ENCODE measurements around the gene SECISBP2L.

SECISBP2L gene

GRCh38 chr15:48992096-48992495, 54.1 kb downstream of the SECISBP2L start:
- no peak for DNase-seq (ENCODE audit: extremely low spot score)
- POLR2A ChIA-PET: interaction anchor here (1.3 kb wide), 1 partner anchor 21 kb away, joined by 3 read pairs; no protein-coding TSS in a partner anchor
- CTCF ChIA-PET: no interaction called here
- no peak for TF ChIP-seq ELF4 (IDR thresholded peaks at IDR 0.05)

GRCh38 chr15:48989170-48989569, 57.1 kb downstream of the SECISBP2L start:
- POLR2A ChIA-PET: no interaction called here
- CTCF ChIA-PET: no interaction called here
- no peak for DNase-seq (ENCODE audit: extremely low spot score)
- TF ChIP-seq LEF1 (IDR thresholded peaks at IDR 0.05; ENCODE audit: borderline replicate concordance): no peak
- no peak for TF ChIP-seq TARDBP (IDR thresholded peaks at IDR 0.05)
- no peak for TF ChIP-seq PKNOX1 (IDR thresholded peaks at IDR 0.05)
- TF ChIP-seq FOXA1 (IDR thresholded peaks at IDR 0.05): no peak
- TF ChIP-seq ZNF384 (IDR thresholded peaks at IDR 0.05): no peak

GRCh38 chr15:48987142-48987541, 59.1 kb downstream of the SECISBP2L start:
- CTCF ChIA-PET: interaction anchor here (2.8 kb wide), 1 partner anchor 12 kb away, joined by 13 read pairs; no protein-coding TSS in a partner anchor
- TF ChIP-seq ZNF384 (IDR thresholded peaks at IDR 0.05): no peak
- no peak for TF ChIP-seq ARNT (IDR thresholded peaks at IDR 0.05)
- no peak for TF ChIP-seq NFRKB (IDR thresholded peaks at IDR 0.05)
- no peak for TF ChIP-seq TARDBP (IDR thresholded peaks at IDR 0.05)
- TF ChIP-seq L3MBTL2 (conservative IDR thresholded peaks at IDR 0.05): no peak
- no peak for TF ChIP-seq CTBP1 (IDR thresholded peaks at IDR 0.05; ENCODE audit: borderline replicate concordance)
- TF ChIP-seq SUZ12 (IDR thresholded peaks at IDR 0.05): no peak
- TF ChIP-seq PKNOX1 (IDR thresholded peaks at IDR 0.05): no peak
- TF ChIP-seq LEF1 (IDR thresholded peaks at IDR 0.05; ENCODE audit: borderline replicate concordance): no peak
- no peak for TF ChIP-seq FOXM1 (IDR thresholded peaks at IDR 0.05; ENCODE audit: borderline replicate concordance)
- no peak for TF ChIP-seq FOXK2 (IDR thresholded peaks at IDR 0.05)
- TF ChIP-seq SP1 (IDR thresholded peaks at IDR 0.05): no peak
- no peak for TF ChIP-seq FOXA1 (IDR thresholded peaks at IDR 0.05)
- no peak for TF ChIP-seq BHLHE40 (IDR thresholded peaks at IDR 0.05; ENCODE audit: borderline replicate concordance)
- no peak for TF ChIP-seq ELF4 (IDR thresholded peaks at IDR 0.05)
- POLR2A ChIA-PET: no interaction called here
- DNase-seq (ENCODE audit: extremely low spot score): no peak

GRCh38 chr15:48986240-48986639, 60.0 kb downstream of the SECISBP2L start:
- TF ChIP-seq SP1 (IDR thresholded peaks at IDR 0.05): no peak
- no peak for TF ChIP-seq HDGF (IDR thresholded peaks at IDR 0.05; ENCODE audit: borderline replicate concordance)
- TF ChIP-seq FOXA1 (IDR thresholded peaks at IDR 0.05): no peak
- TF ChIP-seq CTBP1 (IDR thresholded peaks at IDR 0.05; ENCODE audit: borderline replicate concordance): no peak
- no peak for TF ChIP-seq FOXM1 (IDR thresholded peaks at IDR 0.05; ENCODE audit: borderline replicate concordance)
- no peak for TF ChIP-seq TARDBP (IDR thresholded peaks at IDR 0.05)
- TF ChIP-seq ZNF384 (IDR thresholded peaks at IDR 0.05): no peak
- no peak for TF ChIP-seq SUZ12 (IDR thresholded peaks at IDR 0.05)
- no peak for TF ChIP-seq ARNT (IDR thresholded peaks at IDR 0.05)
- TF ChIP-seq FOXK2 (IDR thresholded peaks at IDR 0.05): no peak
- TF ChIP-seq BHLHE40 (IDR thresholded peaks at IDR 0.05; ENCODE audit: borderline replicate concordance): no peak
- DNase-seq (ENCODE audit: extremely low spot score): no peak
- ChIA-PET POLR2A (no interaction called here), CTCF (interaction anchor here (2.8 kb wide), 1 partner anchor 11 kb away, joined by 13 read pairs; no protein-coding TSS in a partner anchor)

GRCh38 chr15:48985516-48985915, 60.7 kb downstream of the SECISBP2L start:
- ChIA-PET POLR2A (interaction anchor here (1.6 kb wide), 1 partner anchor 10 kb away, joined by 8 read pairs; no protein-coding TSS in a partner anchor), CTCF (interaction anchor here (2.8 kb wide), 1 partner anchor 10 kb away, joined by 13 read pairs; no protein-coding TSS in a partner anchor)
- no peak for TF ChIP-seq ARNT (IDR thresholded peaks at IDR 0.05)
- TF ChIP-seq PKNOX1 (IDR thresholded peaks at IDR 0.05): no peak
- no peak for TF ChIP-seq FOXK2 (IDR thresholded peaks at IDR 0.05)
- no peak for TF ChIP-seq TARDBP (IDR thresholded peaks at IDR 0.05)
- no peak for TF ChIP-seq BHLHE40 (IDR thresholded peaks at IDR 0.05; ENCODE audit: borderline replicate concordance)
- no peak for TF ChIP-seq LEF1 (IDR thresholded peaks at IDR 0.05; ENCODE audit: borderline replicate concordance)
- no peak for TF ChIP-seq ELF4 (IDR thresholded peaks at IDR 0.05)
- no peak for TF ChIP-seq FOXA1 (IDR thresholded peaks at IDR 0.05)
- TF ChIP-seq SP1 (IDR thresholded peaks at IDR 0.05): no peak
- no peak for TF ChIP-seq HDGF (IDR thresholded peaks at IDR 0.05; ENCODE audit: borderline replicate concordance)
- TF ChIP-seq FOXM1 (IDR thresholded peaks at IDR 0.05; ENCODE audit: borderline replicate concordance): no peak
- TF ChIP-seq CTBP1 (IDR thresholded peaks at IDR 0.05; ENCODE audit: borderline replicate concordance): no peak
- TF ChIP-seq L3MBTL2 (conservative IDR thresholded peaks at IDR 0.05): no peak
- no peak for TF ChIP-seq NFRKB (IDR thresholded peaks at IDR 0.05)
- TF ChIP-seq ZNF384 (IDR thresholded peaks at IDR 0.05): no peak
- no peak for TF ChIP-seq SUZ12 (IDR thresholded peaks at IDR 0.05)
- DNase-seq (ENCODE audit: extremely low spot score): no peak

GRCh38 chr15:48984811-48985352, 61.4 kb downstream of the SECISBP2L start:
- POLR2A ChIA-PET: interaction anchor here (1.6 kb wide), 1 partner anchor 9 kb away, joined by 8 read pairs; no protein-coding TSS in a partner anchor

More at GRCh38 chr15:48984811-48985352, 61.4 kb downstream of the SECISBP2L start:
- TF ChIP-seq HDGF (IDR thresholded peaks at IDR 0.05; ENCODE audit: borderline replicate concordance): no peak
- TF ChIP-seq FOXK2 (IDR thresholded peaks at IDR 0.05): no peak
- no peak for TF ChIP-seq SP1 (IDR thresholded peaks at IDR 0.05)
- TF ChIP-seq ZNF384 (IDR thresholded peaks at IDR 0.05): no peak
- no peak for TF ChIP-seq CTBP1 (IDR thresholded peaks at IDR 0.05; ENCODE audit: borderline replicate concordance)
- no peak for TF ChIP-seq FOXM1 (IDR thresholded peaks at IDR 0.05; ENCODE audit: borderline replicate concordance)
- no peak for TF ChIP-seq LEF1 (IDR thresholded peaks at IDR 0.05; ENCODE audit: borderline replicate concordance)
- TF ChIP-seq L3MBTL2 (conservative IDR thresholded peaks at IDR 0.05): no peak
- no peak for TF ChIP-seq FOXA1 (IDR thresholded peaks at IDR 0.05)
- no peak for TF ChIP-seq SUZ12 (IDR thresholded peaks at IDR 0.05)
- TF ChIP-seq PKNOX1 (IDR thresholded peaks at IDR 0.05): no peak
- CTCF ChIA-PET: interaction anchor here (2.8 kb wide), 1 partner anchor 9 kb away, joined by 13 read pairs; no protein-coding TSS in a partner anchor
- no peak for DNase-seq (ENCODE audit: extremely low spot score)

All from HEK293T (cell line).